Heart left ventricle (tissue), 13 donors: ENCODE data around the gene RPS5.
"Not testable (repeated sequence)": the region's sequence is repeated elsewhere in the genome, so short reads cannot be mapped to it uniquely, and the experiment has no call there.

Experiments
- CTCF ChIP-seq, 12 donors: fragments of 200-600 bp; sonication (generic) in 4 of 12; IDR thresholded peaks; one replicate each; pipeline versions ENCODE4 v1.5.0 to v1.8.0; 2018 to 2022; ENCODE audit warnings: antibody characterized with exemption in 12 of 12, mild to moderate bottlenecking in 5 of 12
- POLR2A ChIP-seq, 2 donors: fragments of 450-650 bp; IDR thresholded peaks; one replicate each; pipeline ENCODE4 v1.6.1; 2017; ENCODE audit warnings: antibody characterized with exemption in 2 of 2, mild to moderate bottlenecking in 2 of 2, moderate library complexity in 2 of 2
- donor health status: ischemic (EF 13 %, LVEDD 7.1; RV severe dilation, severe dysfunction).
- donor health status: DM: no; HTN: yes; CAD: no.
- donor health status: DM: no; HTN: no; CAD: no.
- donor health status: ischemic (EF 25% LVEDD 6.9; RV normal size, moderate dysfunction).
- donor health status: ischemic (EF 25% LVEDD 5.7; RV mildly dilated, moderate dysfunction).
- donor health status: ischemic (EF 35%, LVEDD 5.7; RV mildly dilated, moderate dysfunction).
- donor health status: nonischemic (EF 11% LVEDD 7.7; RV severe dilation, severe dysfunction).
- donor health status: DM: yes; HTN: yes; CAD: no.
- donor health status: PGD.
- donor health status: ischemic (EF 29% LVEDD 5.4; RV normal size, mild dysfunction).
- donor health status: nonischemic (EF 23%, LVEDD 6.1; RV moderate dilation, normal function).

- TF ChIP-seq CTCF, POLR2A (IDR thresholded peaks at IDR 0.05): not testable (repeated sequence)
These were observed 16.9 kb downstream of the RPS5 start for GRCh38 chr19:58403920-58404478.
